Measurements from ENCODE around the gene EIF5.
"Not testable (repeated sequence)": the region's sequence is repeated elsewhere in the genome, so short reads cannot be mapped to it uniquely, and the experiment has no call there.

Gene EIF5

GRCh38 chr14:103336191-103336590 lies 2.2 kb downstream of the EIF5 start:
- no peak for DNase-seq (ENCODE audit: low read depth)

- DNase-seq (ENCODE audit: low read depth), result no peak
These were observed 3.8 kb downstream of the EIF5 start for GRCh38 chr14:103337794-103338193.

- no peak for DNase-seq (ENCODE audit: low read depth)
These were observed 5.5 kb downstream of the EIF5 start for GRCh38 chr14:103339561-103339960.

GRCh38 chr14:103340480-103341212 lies 6.6 kb downstream of the EIF5 start:
- DNase-seq (ENCODE audit: low read depth), result no peak

- no peak for DNase-seq (ENCODE audit: low read depth)
These were observed 7.5 kb downstream of the EIF5 start for GRCh38 chr14:103341250-103342129.

- no peak for DNase-seq (ENCODE audit: low read depth)
These were observed 9.3 kb downstream of the EIF5 start for GRCh38 chr14:103343164-103343879.

- DNase-seq (ENCODE audit: low read depth), result no peak
These were observed 10.1 kb downstream of the EIF5 start for GRCh38 chr14:103343905-103344797.

GRCh38 chr14:103346286-103346685 lies 12.2 kb downstream of the EIF5 start:
- no peak for DNase-seq (ENCODE audit: low read depth)

GRCh38 chr14:103347091-103347815 lies 13.2 kb downstream of the EIF5 start:
- no peak for DNase-seq (ENCODE audit: low read depth)

GRCh38 chr14:103348154-103348553 lies 14.1 kb downstream of the EIF5 start:
- no peak for DNase-seq (ENCODE audit: low read depth)

GRCh38 chr14:103349982-103350381 lies 15.9 kb downstream of the EIF5 start:
- no peak for DNase-seq (ENCODE audit: low read depth)

GRCh38 chr14:103353362-103353761 lies 19.3 kb downstream of the EIF5 start:
- DNase-seq (ENCODE audit: low read depth), result no peak

- DNase-seq (ENCODE audit: low read depth), result no peak
These were observed 20.1 kb downstream of the EIF5 start for GRCh38 chr14:103354141-103354540.

- DNase-seq (ENCODE audit: low read depth), result no peak
These were observed 22.1 kb downstream of the EIF5 start for GRCh38 chr14:103356024-103356682.

GRCh38 chr14:103357552-103357951 lies 23.5 kb downstream of the EIF5 start:
- not testable (repeated sequence) for DNase-seq (ENCODE audit: low read depth)

- no peak for DNase-seq (ENCODE audit: low read depth)
These were observed 26.5 kb downstream of the EIF5 start for GRCh38 chr14:103360548-103360947.

GRCh38 chr14:103361867-103362266 lies 27.8 kb downstream of the EIF5 start:
- no peak for DNase-seq (ENCODE audit: low read depth)

- DNase-seq (ENCODE audit: low read depth), result no peak
These were observed 28.7 kb downstream of the EIF5 start for GRCh38 chr14:103362780-103363179.

- DNase-seq (ENCODE audit: low read depth), result no peak
These were observed 32.7 kb downstream of the EIF5 start for GRCh38 chr14:103366741-103367140.

GRCh38 chr14:103367995-103368394 lies 34.0 kb downstream of the EIF5 start:
- DNase-seq (ENCODE audit: low read depth), result no peak
